Ascending aorta (tissue), 2 donors: ENCODE data around the gene ANKRD36. TPM values are rescaled to one million over a fixed set of nuclear protein-coding genes. Genes with fewer than 3 reads are reported as not detected.
"Not testable (repeated sequence)": the region's sequence is repeated elsewhere in the genome, so short reads cannot be mapped to it uniquely, and the experiment has no call there.

ENCODE experiments used
- DNase-seq, 2 donors: peaks; one replicate each; pipeline ENCODE4 v3.0.0-alpha.2; 2019; ENCODE audit warnings: low spot score in 2 of 2
- H3K27ac ChIP-seq, 2 donors: fragments of 200-600 bp; sonication (generic); one replicate each; pipeline ENCODE4 v1.5.1; 2016 to 2017; ENCODE audit warnings: mild to moderate bottlenecking in 1 of 2
- H3K27me3 ChIP-seq: fragments of 200-600 bp; sonication (generic); one replicate; pipeline ENCODE4 v1.5.1; 2017
- H3K36me3 ChIP-seq, 2 donors: fragments of 200-600 bp; sonication (generic); one replicate each; pipeline ENCODE4 v1.5.1; 2016
- H3K4me1 ChIP-seq, 2 donors: fragments of 200-600 bp; sonication (generic); one replicate each; pipeline ENCODE4 v1.5.1; 2016 to 2017; ENCODE audit warnings: mild to moderate bottlenecking in 1 of 2
- H3K4me3 ChIP-seq, 2 donors: fragments of 200-600 bp; sonication (generic); one replicate each; pipeline ENCODE4 v1.5.1; 2016 to 2017; ENCODE audit warnings: mild to moderate bottlenecking in 1 of 2
- H3K9me3 ChIP-seq, 2 donors: fragments of 200-600 bp; sonication (generic); one replicate each; pipeline ENCODE4 v1.5.1; 2016
- intact Hi-C: fragments of 100-400 bp; cut with DNase I; formaldehyde crosslinking; loops from one replicate; pipeline ENCODE4 v1.15.1; 2023
- total RNA-seq: library from RNA; depleted of rRNA; stranded (reverse); fragments of >200 nt; gene quantifications from one replicate; pipeline ENCODE4 v1.1.0, GENCODE V29; 2016
- TF ChIP-seq, protein P1 (sequence below), 3 experiments: fragments of 200-600 bp in 2 of 3; fragments of 450-650 bp in 1 of 3; sonication (generic) in 2 of 3; IDR thresholded peaks; one replicate each; pipeline ENCODE4 v1.5.1; 2016 to 2019; ENCODE audit warnings: antibody characterized with exemption in 3 of 3, mild to moderate bottlenecking in 1 of 3, moderate library complexity in 1 of 3

Gene ANKRD36
- total RNA-seq, 1 donor from 2014 or later = 20.1 TPM

DNA sequence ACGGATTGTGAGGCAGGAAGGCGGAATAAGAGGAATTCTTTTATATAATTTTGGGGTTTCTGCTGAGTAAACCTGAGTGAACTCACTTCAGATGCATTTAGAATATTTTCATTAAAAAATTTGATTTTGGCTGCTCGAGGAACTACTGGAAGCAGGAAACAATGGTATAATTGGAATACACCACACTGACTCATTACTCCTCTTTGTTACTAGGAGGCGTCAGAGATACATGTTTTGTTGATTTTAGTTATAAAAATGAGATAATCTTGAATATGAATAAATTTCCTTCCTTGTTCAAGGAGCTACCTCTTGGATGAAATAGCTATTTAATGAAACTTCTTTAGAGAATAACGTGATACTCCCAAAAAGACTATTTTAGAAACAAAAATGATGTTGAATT, 97.4 kb downstream of the ANKRD36 start:
- Histone ChIP-seq H3K36me3 (peaks cover 14 to 25% of the 10 kb centered on the region in 2 donors), H3K27ac (no peak overlapping the region), H3K9me3 (no peaks in the 10 kb centered on the region), H3K4me1 (no peaks in the 10 kb centered on the region), H3K27me3 (no peaks in the 10 kb centered on the region), H3K4me3 (no peak overlapping the region)
- TF ChIP-seq, protein P1, sequence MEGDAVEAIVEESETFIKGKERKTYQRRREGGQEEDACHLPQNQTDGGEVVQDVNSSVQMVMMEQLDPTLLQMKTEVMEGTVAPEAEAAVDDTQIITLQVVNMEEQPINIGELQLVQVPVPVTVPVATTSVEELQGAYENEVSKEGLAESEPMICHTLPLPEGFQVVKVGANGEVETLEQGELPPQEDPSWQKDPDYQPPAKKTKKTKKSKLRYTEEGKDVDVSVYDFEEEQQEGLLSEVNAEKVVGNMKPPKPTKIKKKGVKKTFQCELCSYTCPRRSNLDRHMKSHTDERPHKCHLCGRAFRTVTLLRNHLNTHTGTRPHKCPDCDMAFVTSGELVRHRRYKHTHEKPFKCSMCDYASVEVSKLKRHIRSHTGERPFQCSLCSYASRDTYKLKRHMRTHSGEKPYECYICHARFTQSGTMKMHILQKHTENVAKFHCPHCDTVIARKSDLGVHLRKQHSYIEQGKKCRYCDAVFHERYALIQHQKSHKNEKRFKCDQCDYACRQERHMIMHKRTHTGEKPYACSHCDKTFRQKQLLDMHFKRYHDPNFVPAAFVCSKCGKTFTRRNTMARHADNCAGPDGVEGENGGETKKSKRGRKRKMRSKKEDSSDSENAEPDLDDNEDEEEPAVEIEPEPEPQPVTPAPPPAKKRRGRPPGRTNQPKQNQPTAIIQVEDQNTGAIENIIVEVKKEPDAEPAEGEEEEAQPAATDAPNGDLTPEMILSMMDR (IDR thresholded peaks at IDR 0.05) = no peak
- DNase-seq = no peak
- intact Hi-C loops = no loop called here

DNA sequence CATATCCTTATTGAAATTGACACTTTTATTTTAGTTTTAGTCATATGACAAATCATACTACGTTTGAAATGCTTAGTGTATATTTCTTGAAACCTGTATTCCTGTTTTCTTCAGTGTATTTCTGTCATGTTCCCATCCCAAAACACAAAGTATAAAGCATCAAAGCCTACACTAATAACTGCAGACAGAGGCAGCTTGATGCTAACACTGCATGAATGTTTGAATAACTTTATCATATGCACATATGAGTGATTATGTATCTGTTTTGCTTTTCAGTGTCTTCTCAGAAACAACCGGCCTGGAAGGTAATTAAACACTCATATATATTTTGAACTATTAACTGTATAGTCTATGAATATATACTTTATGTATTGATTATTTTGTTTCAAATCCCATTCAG, 102.1 kb downstream of the ANKRD36 start:
- H3K4me1 ChIP-seq, H3K27ac ChIP-seq, DNase-seq, H3K9me3 ChIP-seq, H3K27me3 ChIP-seq, intact Hi-C loops, H3K4me3 ChIP-seq: not testable (repeated sequence)
- peaks cover 15 to 18% of the 10 kb centered on the region in 2 donors for H3K36me3 ChIP-seq

DNA sequence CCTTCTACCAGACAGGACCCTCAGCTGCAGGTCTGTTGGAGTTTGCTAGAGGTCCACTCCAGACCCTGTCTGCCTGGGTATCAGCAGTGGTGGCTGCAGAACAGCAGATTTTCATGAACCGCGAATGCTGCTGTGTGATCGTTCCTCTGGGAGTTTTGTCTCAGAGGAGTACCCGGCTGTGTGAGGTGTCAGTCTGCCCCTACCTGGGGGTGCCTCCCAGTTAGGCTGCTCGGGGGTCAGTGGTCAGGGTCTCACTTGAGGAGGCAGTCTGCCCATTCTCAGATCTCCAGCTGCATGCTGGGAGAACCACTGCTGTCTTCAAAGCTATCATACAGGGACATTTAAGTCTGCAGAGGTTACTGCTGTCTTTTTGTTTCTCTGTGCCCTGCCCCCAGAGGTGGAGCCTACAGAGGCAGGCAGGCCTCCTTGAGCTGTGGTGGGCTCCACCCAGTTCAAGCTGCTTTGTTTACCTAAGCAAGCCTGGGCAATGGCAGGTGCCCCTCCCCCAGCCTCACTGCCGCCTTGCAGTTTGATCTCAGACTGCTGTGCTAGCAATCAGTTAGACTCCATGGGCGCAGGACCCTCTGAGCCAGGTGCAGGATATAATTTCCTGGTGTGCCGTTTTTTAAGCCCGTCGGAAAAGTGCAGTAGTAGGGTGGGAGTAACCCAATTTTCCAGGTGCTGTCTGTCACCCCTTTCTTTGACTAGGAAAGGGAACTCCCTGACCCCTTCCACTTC, 118.1 kb downstream of the ANKRD36 start:
- H3K27me3 ChIP-seq, H3K4me1 ChIP-seq, H3K27ac ChIP-seq, DNase-seq, H3K36me3 ChIP-seq, intact Hi-C loops, H3K4me3 ChIP-seq, H3K9me3 ChIP-seq: not testable (repeated sequence)

DNA sequence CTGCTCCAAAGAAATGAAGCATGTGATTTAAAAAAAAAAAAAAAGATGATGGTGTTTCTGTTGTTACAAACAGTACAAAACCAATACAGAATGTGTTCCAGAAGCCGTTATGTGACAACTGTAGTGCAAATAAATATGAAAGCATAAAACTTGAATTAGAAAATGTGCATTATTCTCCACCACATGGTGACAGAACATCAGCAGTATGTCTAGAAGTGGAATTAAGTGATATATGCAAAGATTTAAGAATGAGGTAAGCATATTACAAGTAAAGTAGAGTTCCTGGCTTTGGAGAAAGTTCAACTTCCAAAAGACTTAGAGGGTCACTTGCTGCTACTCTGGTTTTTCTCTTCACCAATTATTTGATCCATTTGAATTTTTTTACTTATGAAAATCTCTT, 120.0 kb downstream of the ANKRD36 start:
- H3K27me3 ChIP-seq, H3K36me3 ChIP-seq, DNase-seq, H3K4me1 ChIP-seq, H3K27ac ChIP-seq, intact Hi-C loops, H3K4me3 ChIP-seq, H3K9me3 ChIP-seq: not testable (repeated sequence)

DNA sequence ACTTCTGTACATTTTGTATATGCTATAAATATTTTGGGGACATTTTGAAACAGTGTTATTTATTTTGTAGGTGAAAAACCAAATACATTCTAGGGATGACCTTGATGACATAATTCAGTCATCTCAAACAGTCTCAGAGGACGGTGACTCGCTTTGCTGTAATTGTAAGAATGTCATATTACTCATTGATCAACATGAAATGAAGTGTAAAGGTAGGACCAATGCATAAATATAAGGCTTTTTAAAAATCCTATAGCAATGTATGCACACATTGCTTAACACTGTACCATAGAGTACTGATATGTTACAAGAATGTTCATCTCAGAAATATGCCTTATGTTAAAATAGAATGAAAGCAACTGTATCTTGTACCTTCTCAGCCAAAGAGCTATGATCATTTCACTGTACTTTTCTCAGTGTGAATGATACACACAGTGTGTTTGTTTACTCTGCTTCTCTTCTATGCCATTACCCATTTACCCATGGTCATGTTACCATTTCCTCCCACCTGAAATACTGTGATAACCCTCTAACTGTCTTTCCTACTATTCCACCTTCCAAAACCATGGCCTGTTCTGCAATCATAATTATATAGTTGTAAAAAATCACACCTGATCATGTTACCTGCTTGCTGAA, 120.8 kb downstream of the ANKRD36 start:
- H3K4me1 ChIP-seq, H3K9me3 ChIP-seq, H3K27ac ChIP-seq, H3K27me3 ChIP-seq, DNase-seq, H3K36me3 ChIP-seq, H3K4me3 ChIP-seq, intact Hi-C loops: not testable (repeated sequence)

- H3K4me1 ChIP-seq = not testable (repeated sequence)
Observed at GRCh38 chr2:97261192-97261591, 148.2 kb downstream of the ANKRD36 start.

DNA sequence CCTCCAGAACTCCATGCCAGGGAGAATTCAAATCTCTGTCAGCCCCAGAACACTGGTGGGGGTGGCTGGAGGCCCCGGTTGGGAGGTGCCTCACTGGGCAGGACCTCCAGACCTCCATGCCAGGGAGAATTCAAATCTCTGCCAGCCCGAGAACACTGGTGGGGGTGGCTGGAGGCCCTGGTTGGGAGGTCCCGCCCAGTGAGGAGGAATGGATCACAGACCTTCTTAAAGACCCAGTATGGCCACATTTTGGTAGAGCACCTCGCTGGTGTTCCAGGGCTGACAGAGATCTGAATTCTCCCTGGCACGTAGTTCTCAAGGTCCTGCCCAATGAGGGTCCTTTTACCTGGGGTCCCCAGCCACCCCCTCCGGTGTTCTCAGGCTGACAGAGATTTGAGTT, 153.5 kb downstream of the ANKRD36 start:
- H3K27me3 ChIP-seq, H3K4me3 ChIP-seq, intact Hi-C loops, H3K36me3 ChIP-seq, H3K9me3 ChIP-seq, H3K27ac ChIP-seq, H3K4me1 ChIP-seq: not testable (repeated sequence)
- DNase-seq = peak in 1 of 2 donors; percentile 44

More at GRCh38 chr2:97261192-97261591, 148.2 kb downstream of the ANKRD36 start:
- H3K4me3 ChIP-seq, H3K36me3 ChIP-seq, DNase-seq, H3K27me3 ChIP-seq, intact Hi-C loops, H3K27ac ChIP-seq, H3K9me3 ChIP-seq: not testable (repeated sequence)

- intact Hi-C loops = no loop called here
- H3K27me3 ChIP-seq = no peaks in the 10 kb centered on the region
Observed at GRCh38 chr2:97267411-97268074, 154.6 kb downstream of the ANKRD36 start.

GRCh38 chr2:97268075-97268591, 155.2 kb downstream of the ANKRD36 start:
- H3K9me3 ChIP-seq, H3K4me1 ChIP-seq, H3K36me3 ChIP-seq, H3K27me3 ChIP-seq, H3K27ac ChIP-seq, intact Hi-C loops, H3K4me3 ChIP-seq: not testable (repeated sequence)
- DNase-seq = peak in 1 of 2 donors; percentile 62

More at GRCh38 chr2:97267411-97268074, 154.6 kb downstream of the ANKRD36 start:
- DNase-seq = peak; percentile 7 to 64
- Histone ChIP-seq H3K27ac (no peak overlapping the region), H3K9me3 (no peaks in the 10 kb centered on the region), H3K36me3 (no peaks in the 10 kb centered on the region), H3K4me3 (no peak overlapping the region), H3K4me1 (no peaks in the 10 kb centered on the region)
- TF ChIP-seq, protein P1 (IDR thresholded peaks at IDR 0.05) = no peak

GRCh38 chr2:97276232-97276798, 163.4 kb downstream of the ANKRD36 start:
- H3K4me1 ChIP-seq, H3K9me3 ChIP-seq, intact Hi-C loops: not testable (repeated sequence)

GRCh38 chr2:97285187-97285586, 172.2 kb downstream of the ANKRD36 start:
- H3K9me3 ChIP-seq, H3K27me3 ChIP-seq, DNase-seq, H3K36me3 ChIP-seq, H3K27ac ChIP-seq, intact Hi-C loops, H3K4me1 ChIP-seq, H3K4me3 ChIP-seq: not testable (repeated sequence)

More at GRCh38 chr2:97276232-97276798, 163.4 kb downstream of the ANKRD36 start:
- H3K36me3 ChIP-seq, H3K27me3 ChIP-seq, H3K27ac ChIP-seq, H3K4me3 ChIP-seq, DNase-seq: not testable (repeated sequence)
